ENCODE measurements around the gene SLC7A11. TPM values are rescaled to one million over a fixed set of nuclear protein-coding genes. Genes with fewer than 3 reads are reported as not detected.

The SLC7A11 gene
- total and polyA plus RNA-seq, 2 of the 4 experiments (the other 2 are of a cell fraction): 8.3 to 24.7 TPM

DNA sequence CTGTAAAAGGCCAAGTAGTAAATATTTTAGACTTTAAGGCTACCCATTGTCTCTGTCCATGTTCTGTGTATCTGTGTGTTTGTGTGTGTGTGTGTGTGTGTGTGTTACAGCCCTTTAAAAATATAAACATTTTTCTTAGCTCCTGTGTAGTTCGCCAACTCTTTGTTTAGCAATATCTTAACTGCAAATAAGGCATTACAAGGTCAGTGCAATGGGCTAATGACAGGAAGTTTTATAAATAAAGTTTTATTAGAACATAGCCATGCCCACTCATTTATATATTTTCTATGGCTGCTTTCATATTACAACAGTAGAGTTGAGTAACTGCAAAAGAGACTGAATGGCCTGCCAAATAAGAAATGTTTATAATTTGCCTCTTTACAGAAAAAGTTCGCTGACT, 5.9 kb upstream of the SLC7A11 start:
- no peak overlapping the region for H2AK9ac ChIP-seq (replicated peaks; ENCODE audit: low read depth, low read length, poor library complexity)
- no peaks in the 10 kb centered on the region for H3K9me3 ChIP-seq (ENCODE audit: control insufficient read depth, insufficient read depth, low read length)
- H4K20me1 ChIP-seq (ENCODE audit: insufficient read depth, low read length): no peaks in the 10 kb centered on the region
- H3K9me1 ChIP-seq (ENCODE audit: insufficient read depth, low read length): no peaks in the 10 kb centered on the region
- H3K18ac ChIP-seq (ENCODE audit: low read depth, low read length): peak overlapping the region; percentile 59; the same call in 1 of the 2 replicates
- no TSS peak for BruUV-seq (replicated peaks)
- WGBS, 2 experiments (ENCODE audit: extremely low coverage in 2 of 2, insufficient read length in 1 of 2): no CpG with 5 or more reads among the region's 2 CpGs
- POLR2A ChIA-PET (ENCODE audit: unreplicated experiment): no interaction called here
- intact Hi-C loops (cut with micrococcal nuclease) (no loop called here), in situ Hi-C loops (cut with MboI; ENCODE audit: low sequenced_read_pairs) (no loop called here), dilution Hi-C loops (cut with HindIII; ENCODE audit: low sequenced_read_pairs, unreplicated experiment) (no loop called here)
- H3K4me1 ChIP-seq (ENCODE audit: control insufficient read depth, insufficient read depth, low read length): peaks cover 2% of the 10 kb centered on the region; the same call in 1 of the 2 replicates
- H4K91ac ChIP-seq (ENCODE audit: insufficient read depth, low read depth, low read length): no peak overlapping the region
- no peaks in the 10 kb centered on the region for H3K27me3 ChIP-seq (ENCODE audit: control insufficient read depth, insufficient read depth, low read length)
- no peak overlapping the region for H3K14ac ChIP-seq (replicated peaks; ENCODE audit: low read depth, low read length)
- H2AK5ac ChIP-seq (ENCODE audit: low read depth, low read length): no peak overlapping the region
- CTCF ChIA-PET: no interaction called here
- no peak overlapping the region for H3K9ac ChIP-seq (ENCODE audit: low read depth, low read length)
- no peak overlapping the region for H2AFZ ChIP-seq (replicated peaks; ENCODE audit: low read length, poor library complexity)
- no peak overlapping the region for H3K56ac ChIP-seq (ENCODE audit: extremely low read depth, insufficient read depth, low read length)
- no peak for TF ChIP-seq POLR2A (IDR thresholded peaks at IDR 0.05; ENCODE audit: low read depth, low read length)
- no peak for TF ChIP-seq NFE2L2 (IDR thresholded peaks at IDR 0.05; ENCODE audit: low read depth, low read length)
- no peak for TF ChIP-seq RFX5 (IDR thresholded peaks at IDR 0.05; ENCODE audit: low read depth, low read length)
- no peak for TF ChIP-seq CEBPB (IDR thresholded peaks at IDR 0.05; ENCODE audit: low read depth, low read length)
- TF ChIP-seq CHD1 (IDR thresholded peaks at IDR 0.05; ENCODE audit: low read depth, low read length): no peak
- TF ChIP-seq SMC3 (IDR thresholded peaks at IDR 0.05; ENCODE audit: low read depth, low read length): no peak
- no peak for TF ChIP-seq RCOR1 (IDR thresholded peaks at IDR 0.05; ENCODE audit: insufficient replicate concordance, low read length)
- TF ChIP-seq MAFK (IDR thresholded peaks at IDR 0.05; ENCODE audit: low read depth, low read length): no peak
- no peak for TF ChIP-seq RAD21 (IDR thresholded peaks at IDR 0.05; ENCODE audit: low read length)
- H2BK120ac ChIP-seq (ENCODE audit: low read depth, low read length): no peak overlapping the region
- no peak overlapping the region for H3K4me2 ChIP-seq (ENCODE audit: low read depth, low read length)
- no peaks in the 10 kb centered on the region for H3K79me1 ChIP-seq (ENCODE audit: low read depth in 1 of 2, low read length in 2 of 2)
- H3K27ac ChIP-seq (ENCODE audit: insufficient read depth, low read length): no peak overlapping the region
- ATAC-seq (ENCODE audit: low read depth) (no peak), DNase-seq (no peak)
- no peak overlapping the region for H2BK20ac ChIP-seq (ENCODE audit: low read depth, low read length)
- H3K36me3 ChIP-seq (ENCODE audit: control insufficient read depth, insufficient read depth, low read length): no peaks in the 10 kb centered on the region
- no peak overlapping the region for H4K5ac ChIP-seq (ENCODE audit: low read depth, low read length)
- H2BK5ac ChIP-seq (ENCODE audit: low read depth, low read length, poor library complexity, severe bottlenecking): peak overlapping the region; percentile 46
- no peak overlapping the region for H3K4me3 ChIP-seq (ENCODE audit: insufficient read depth, low read depth, low read length)
- H3K23ac ChIP-seq (ENCODE audit: low read depth, low read length): no peak overlapping the region
- H3K4ac ChIP-seq (ENCODE audit: low read depth, low read length): no peak overlapping the region
- peak overlapping the region in 1 of 2 experiments; percentile 35; a peak in 1 of 4 replicates for H4K8ac ChIP-seq (ENCODE audit: low read depth in 2 of 2, low read length in 2 of 2)
- H2BK15ac ChIP-seq (ENCODE audit: low read depth, low read length): no peak overlapping the region

Data from IMR-90 (cell line).